GM13976 (cell line): ENCODE measurements around the gene LDLRAD1.
"Not testable (repeated sequence)": the region's sequence is repeated elsewhere in the genome, so short reads cannot be mapped to it uniquely, and the experiment has no call there.

Experiments used
- DNase-seq: peaks from one replicate; pipeline ENCODE4 v3.0.0; 2012; ENCODE audit warnings: low spot score
- CTCF ChIP-seq: IDR thresholded peaks from 2 replicates; pipeline ENCODE4 v1.5.1; 2012; ENCODE audit warnings: borderline replicate concordance, mild to moderate bottlenecking; ENCODE audit not compliant: insufficient read depth; ENCODE audit errors: extremely low read depth, missing control alignments, control extremely low read depth
- in situ Hi-C: fragments of 300-500 bp; cut with MboI; formaldehyde crosslinking; loops from one replicate; pipeline ENCODE4 v1.12.0; 2022; ENCODE audit warnings: low sequenced_read_pairs, mixed read lengths, inconsistent platforms; ENCODE audit not compliant: unreplicated experiment

Gene LDLRAD1

DNA sequence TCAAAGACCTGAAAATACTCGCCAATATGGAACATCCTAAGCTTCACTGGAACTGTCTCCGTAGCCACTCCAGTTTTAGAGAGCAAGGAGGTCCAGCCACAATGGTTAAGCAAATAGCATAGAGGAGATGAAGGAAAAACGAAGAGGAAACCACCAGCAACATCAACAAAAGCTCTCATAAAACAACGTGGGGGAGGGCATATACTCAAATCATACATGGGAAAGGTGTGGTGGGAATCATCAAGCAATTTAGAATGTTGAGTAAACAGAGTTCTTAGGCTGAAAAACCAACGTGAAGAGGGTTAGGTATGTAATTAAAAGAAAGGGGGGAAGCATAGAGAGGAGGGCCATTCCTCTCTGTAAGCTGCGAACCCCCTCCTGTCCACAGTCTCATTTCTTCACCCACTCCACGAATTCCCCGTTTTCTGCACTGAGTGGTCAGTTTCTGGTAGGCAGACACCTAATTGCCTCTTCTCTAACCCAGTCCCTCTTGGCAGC lies 34.0 kb upstream of the LDLRAD1 start:
- no peak for TF ChIP-seq CTCF
- in situ Hi-C loops: no loop called here
- DNase-seq: peak; percentile 6

GRCh38 chr1:54050435-54050834 lies 32.4 kb upstream of the LDLRAD1 start:
- in situ Hi-C loops, DNase-seq: not testable (repeated sequence)

- peak; percentile 23 for DNase-seq
- no peak for TF ChIP-seq CTCF
- in situ Hi-C loops: no loop called here
These were observed 29.7 kb upstream of the LDLRAD1 start for GRCh38 chr1:54047384-54048305.

- in situ Hi-C loops: no loop called here
- no peak for TF ChIP-seq CTCF
These were observed 28.8 kb upstream of the LDLRAD1 start for GRCh38 chr1:54046671-54047383.

GRCh38 chr1:54045496-54045895 lies 27.5 kb upstream of the LDLRAD1 start:
- TF ChIP-seq CTCF: no peak
- in situ Hi-C loops: no loop called here

More at GRCh38 chr1:54046671-54047383, 28.8 kb upstream of the LDLRAD1 start:
- DNase-seq: no peak

DNA sequence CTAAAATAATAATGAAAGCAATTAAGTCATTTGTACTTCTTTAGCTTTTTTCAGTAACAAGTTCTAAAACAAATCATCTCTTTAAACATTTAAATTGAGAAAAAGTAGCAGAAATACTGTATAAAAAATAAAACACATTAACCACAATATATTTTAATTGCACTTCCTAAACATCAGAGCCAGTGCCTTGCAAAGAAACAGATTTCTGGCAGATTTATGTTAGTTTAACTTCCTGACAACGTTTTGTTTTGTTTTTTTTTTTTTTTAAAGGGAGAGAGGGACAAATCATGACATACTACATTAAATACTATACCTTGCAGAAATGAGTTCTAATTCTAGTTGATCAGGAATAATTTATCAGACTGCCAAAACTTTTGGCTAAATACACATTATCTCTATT lies 23.8 kb upstream of the LDLRAD1 start:
- DNase-seq: no peak
- TF ChIP-seq CTCF: no peak
- in situ Hi-C loops: no loop called here

More at GRCh38 chr1:54045496-54045895, 27.5 kb upstream of the LDLRAD1 start:
- no peak for DNase-seq

GRCh38 chr1:54037476-54037875 lies 19.5 kb upstream of the LDLRAD1 start:
- DNase-seq: no peak
- in situ Hi-C loops: no loop called here
- no peak for TF ChIP-seq CTCF
